ENCODE data around the gene LRP6.

The LRP6 gene

DNA sequence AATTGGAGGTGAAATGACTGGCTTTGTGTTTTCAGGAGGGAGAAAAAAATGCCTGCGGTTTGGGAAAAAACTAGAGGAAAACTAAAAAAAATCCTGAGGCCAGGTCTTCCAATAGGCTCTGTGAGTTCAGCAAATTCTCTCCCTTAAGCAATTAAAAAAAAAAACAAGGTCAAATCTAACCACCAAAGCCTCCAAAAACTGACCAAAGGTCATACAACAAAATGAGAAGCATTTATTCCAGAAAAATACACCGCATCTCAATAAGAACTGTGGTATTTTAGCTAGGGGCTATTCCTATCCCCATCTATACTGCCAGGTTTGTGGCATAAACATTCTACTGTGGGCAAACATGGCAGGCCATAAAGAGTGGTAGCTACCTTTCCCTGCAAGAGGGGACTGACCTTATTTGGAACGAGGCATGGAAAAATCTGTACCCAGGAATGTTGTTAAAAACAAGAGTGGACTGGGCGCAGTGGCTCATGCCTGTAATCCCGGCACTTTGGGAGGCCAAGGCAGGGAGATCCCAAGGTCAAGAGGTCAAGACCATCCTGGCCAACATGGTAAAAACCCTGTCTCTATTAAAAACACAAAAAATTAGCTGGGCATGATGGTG lies 60.0 kb downstream of the LRP6 start:
- TF ChIP-seq CREB1 (IDR thresholded peaks at IDR 0.05; ENCODE audit: low read depth) (no peak), TAF1 (IDR thresholded peaks at IDR 0.05; ENCODE audit: low read depth) (no peak), YY1 (IDR thresholded peaks at IDR 0.05; ENCODE audit: low read depth) (no peak), RAD21 (IDR thresholded peaks at IDR 0.05; ENCODE audit: low read depth) (no peak), CEBPB (IDR thresholded peaks at IDR 0.05) (no peak), TCF12 (IDR thresholded peaks at IDR 0.05; ENCODE audit: low read depth) (no peak), NFIC (IDR thresholded peaks at IDR 0.05) (no peak), ZBTB7A (IDR thresholded peaks at IDR 0.05; ENCODE audit: low read depth) (no peak), TEAD4 (IDR thresholded peaks at IDR 0.05) (no peak), FOXM1 (IDR thresholded peaks at IDR 0.05; ENCODE audit: borderline replicate concordance, low read depth) (no peak), EGR1 (IDR thresholded peaks at IDR 0.05) (no peak), EP300 (IDR thresholded peaks at IDR 0.05; ENCODE audit: borderline replicate concordance) (no peak)
- TF ChIP-seq, protein P1, sequence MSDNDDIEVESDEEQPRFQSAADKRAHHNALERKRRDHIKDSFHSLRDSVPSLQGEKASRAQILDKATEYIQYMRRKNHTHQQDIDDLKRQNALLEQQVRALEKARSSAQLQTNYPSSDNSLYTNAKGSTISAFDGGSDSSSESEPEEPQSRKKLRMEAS (IDR thresholded peaks at IDR 0.05), result no peak
- TF ChIP-seq, protein P2, sequence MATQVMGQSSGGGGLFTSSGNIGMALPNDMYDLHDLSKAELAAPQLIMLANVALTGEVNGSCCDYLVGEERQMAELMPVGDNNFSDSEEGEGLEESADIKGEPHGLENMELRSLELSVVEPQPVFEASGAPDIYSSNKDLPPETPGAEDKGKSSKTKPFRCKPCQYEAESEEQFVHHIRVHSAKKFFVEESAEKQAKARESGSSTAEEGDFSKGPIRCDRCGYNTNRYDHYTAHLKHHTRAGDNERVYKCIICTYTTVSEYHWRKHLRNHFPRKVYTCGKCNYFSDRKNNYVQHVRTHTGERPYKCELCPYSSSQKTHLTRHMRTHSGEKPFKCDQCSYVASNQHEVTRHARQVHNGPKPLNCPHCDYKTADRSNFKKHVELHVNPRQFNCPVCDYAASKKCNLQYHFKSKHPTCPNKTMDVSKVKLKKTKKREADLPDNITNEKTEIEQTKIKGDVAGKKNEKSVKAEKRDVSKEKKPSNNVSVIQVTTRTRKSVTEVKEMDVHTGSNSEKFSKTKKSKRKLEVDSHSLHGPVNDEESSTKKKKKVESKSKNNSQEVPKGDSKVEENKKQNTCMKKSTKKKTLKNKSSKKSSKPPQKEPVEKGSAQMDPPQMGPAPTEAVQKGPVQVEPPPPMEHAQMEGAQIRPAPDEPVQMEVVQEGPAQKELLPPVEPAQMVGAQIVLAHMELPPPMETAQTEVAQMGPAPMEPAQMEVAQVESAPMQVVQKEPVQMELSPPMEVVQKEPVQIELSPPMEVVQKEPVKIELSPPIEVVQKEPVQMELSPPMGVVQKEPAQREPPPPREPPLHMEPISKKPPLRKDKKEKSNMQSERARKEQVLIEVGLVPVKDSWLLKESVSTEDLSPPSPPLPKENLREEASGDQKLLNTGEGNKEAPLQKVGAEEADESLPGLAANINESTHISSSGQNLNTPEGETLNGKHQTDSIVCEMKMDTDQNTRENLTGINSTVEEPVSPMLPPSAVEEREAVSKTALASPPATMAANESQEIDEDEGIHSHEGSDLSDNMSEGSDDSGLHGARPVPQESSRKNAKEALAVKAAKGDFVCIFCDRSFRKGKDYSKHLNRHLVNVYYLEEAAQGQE (IDR thresholded peaks at IDR 0.05; ENCODE audit: low read depth), result no peak
- TF ChIP-seq, protein P3, sequence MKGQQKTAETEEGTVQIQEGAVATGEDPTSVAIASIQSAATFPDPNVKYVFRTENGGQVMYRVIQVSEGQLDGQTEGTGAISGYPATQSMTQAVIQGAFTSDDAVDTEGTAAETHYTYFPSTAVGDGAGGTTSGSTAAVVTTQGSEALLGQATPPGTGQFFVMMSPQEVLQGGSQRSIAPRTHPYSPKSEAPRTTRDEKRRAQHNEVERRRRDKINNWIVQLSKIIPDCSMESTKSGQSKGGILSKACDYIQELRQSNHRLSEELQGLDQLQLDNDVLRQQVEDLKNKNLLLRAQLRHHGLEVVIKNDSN (IDR thresholded peaks at IDR 0.05), result no peak

DNA sequence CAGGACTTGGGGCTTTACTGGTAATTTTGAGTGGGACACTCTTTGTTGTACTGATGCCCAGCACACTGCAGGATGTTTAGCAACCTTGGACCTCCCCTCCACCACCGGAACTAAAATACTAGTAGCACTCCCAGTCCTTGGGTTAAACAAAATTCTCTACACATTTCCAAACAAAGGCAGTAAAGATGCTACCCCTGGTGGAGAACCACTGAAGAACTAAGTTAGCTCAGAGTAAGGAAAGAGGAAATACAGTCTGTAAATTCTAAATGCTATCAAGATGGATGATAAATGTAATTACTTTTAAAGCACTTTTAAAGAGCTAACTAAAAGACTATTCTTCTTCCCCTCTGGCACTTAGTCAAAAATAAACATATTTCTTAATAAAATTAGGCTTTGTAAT lies 64.1 kb downstream of the LRP6 start:
- TF ChIP-seq TCF12 (IDR thresholded peaks at IDR 0.05; ENCODE audit: low read depth) (no peak), RAD21 (IDR thresholded peaks at IDR 0.05; ENCODE audit: low read depth) (no peak), CREB1 (IDR thresholded peaks at IDR 0.05; ENCODE audit: low read depth) (no peak), NFIC (IDR thresholded peaks at IDR 0.05) (no peak), YY1 (IDR thresholded peaks at IDR 0.05; ENCODE audit: low read depth) (no peak), ZBTB7A (IDR thresholded peaks at IDR 0.05; ENCODE audit: low read depth) (no peak), TEAD4 (IDR thresholded peaks at IDR 0.05) (no peak), FOXM1 (IDR thresholded peaks at IDR 0.05; ENCODE audit: borderline replicate concordance, low read depth) (no peak), EP300 (IDR thresholded peaks at IDR 0.05; ENCODE audit: borderline replicate concordance) (no peak), TAF1 (IDR thresholded peaks at IDR 0.05; ENCODE audit: low read depth) (no peak), EGR1 (IDR thresholded peaks at IDR 0.05) (no peak), CEBPB (IDR thresholded peaks at IDR 0.05) (no peak)
- TF ChIP-seq, protein P1 (IDR thresholded peaks at IDR 0.05), result no peak
- TF ChIP-seq, protein P2 (IDR thresholded peaks at IDR 0.05; ENCODE audit: low read depth), result no peak
- TF ChIP-seq, protein P3 (IDR thresholded peaks at IDR 0.05), result no peak

DNA sequence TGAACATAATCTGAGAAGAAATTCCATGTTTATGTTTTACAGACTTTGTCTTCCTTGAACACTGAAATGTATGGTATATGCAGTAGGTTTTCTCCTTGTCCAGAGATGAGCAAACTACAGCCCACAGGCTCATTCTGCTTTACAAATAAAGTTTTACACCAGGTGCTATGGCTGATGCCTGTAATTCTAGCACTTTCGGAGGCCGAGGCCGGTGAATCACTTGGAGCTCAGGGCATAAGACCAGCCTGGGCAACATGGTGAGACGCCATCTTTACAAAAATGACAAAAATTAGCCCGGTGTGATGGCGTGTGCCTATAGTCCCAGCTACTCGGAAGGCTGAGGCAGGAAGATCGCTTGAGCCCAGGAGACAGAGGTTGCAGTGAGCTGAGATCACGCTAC lies 64.7 kb downstream of the LRP6 start:
- TF ChIP-seq NFIC (IDR thresholded peaks at IDR 0.05), result no peak
- TF ChIP-seq TEAD4 (IDR thresholded peaks at IDR 0.05), result no peak
- TF ChIP-seq TCF12 (IDR thresholded peaks at IDR 0.05; ENCODE audit: low read depth), result no peak
- TF ChIP-seq ZBTB7A (IDR thresholded peaks at IDR 0.05; ENCODE audit: low read depth), result no peak
- TF ChIP-seq CREB1 (IDR thresholded peaks at IDR 0.05; ENCODE audit: low read depth), result no peak
- no peak for TF ChIP-seq FOXM1 (IDR thresholded peaks at IDR 0.05; ENCODE audit: borderline replicate concordance, low read depth)
- TF ChIP-seq EGR1 (IDR thresholded peaks at IDR 0.05), result no peak
- TF ChIP-seq CEBPB (IDR thresholded peaks at IDR 0.05), result no peak
- no peak for TF ChIP-seq RAD21 (IDR thresholded peaks at IDR 0.05; ENCODE audit: low read depth)
- TF ChIP-seq, protein P3 (IDR thresholded peaks at IDR 0.05), result no peak

DNA sequence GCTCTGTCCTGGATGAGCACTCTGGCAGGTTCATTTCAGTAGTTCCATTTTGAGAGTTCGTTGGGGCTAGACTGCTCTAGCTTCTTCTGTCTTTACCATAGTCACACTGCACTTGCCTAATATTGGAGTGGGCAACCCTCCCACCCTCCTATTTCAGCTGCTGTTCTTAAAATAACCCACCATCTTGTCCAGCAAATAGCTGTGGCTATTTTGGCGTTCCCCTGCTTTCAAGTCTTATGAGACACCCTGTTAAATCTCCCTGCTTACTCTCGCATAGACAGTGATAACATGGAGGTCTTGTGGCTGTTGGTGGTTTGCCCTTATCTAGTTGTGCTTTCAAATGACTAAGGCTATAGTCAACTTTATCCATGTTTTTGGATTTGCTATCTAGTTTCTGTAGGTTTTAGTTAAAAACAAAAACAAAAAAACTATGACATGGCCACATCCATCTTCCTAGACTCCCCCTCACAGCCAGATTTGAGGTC lies 65.5 kb downstream of the LRP6 start:
- TF ChIP-seq CEBPB (IDR thresholded peaks at IDR 0.05), result no peak
- TF ChIP-seq YY1 (IDR thresholded peaks at IDR 0.05; ENCODE audit: low read depth), result no peak
- no peak for TF ChIP-seq FOXM1 (IDR thresholded peaks at IDR 0.05; ENCODE audit: borderline replicate concordance, low read depth)
- TF ChIP-seq, protein P3 (IDR thresholded peaks at IDR 0.05), result no peak
- TF ChIP-seq NFIC (IDR thresholded peaks at IDR 0.05), result no peak
- TF ChIP-seq TCF12 (IDR thresholded peaks at IDR 0.05; ENCODE audit: low read depth), result no peak
- TF ChIP-seq CREB1 (IDR thresholded peaks at IDR 0.05; ENCODE audit: low read depth), result no peak
- TF ChIP-seq TAF1 (IDR thresholded peaks at IDR 0.05; ENCODE audit: low read depth), result no peak
- TF ChIP-seq, protein P1 (IDR thresholded peaks at IDR 0.05), result no peak
- TF ChIP-seq EGR1 (IDR thresholded peaks at IDR 0.05), result no peak
- TF ChIP-seq TEAD4 (IDR thresholded peaks at IDR 0.05), result no peak
- TF ChIP-seq ZBTB7A (IDR thresholded peaks at IDR 0.05; ENCODE audit: low read depth), result no peak
- TF ChIP-seq, protein P2 (IDR thresholded peaks at IDR 0.05; ENCODE audit: low read depth), result no peak
- no peak for TF ChIP-seq RAD21 (IDR thresholded peaks at IDR 0.05; ENCODE audit: low read depth)
- TF ChIP-seq EP300 (IDR thresholded peaks at IDR 0.05; ENCODE audit: borderline replicate concordance), result no peak

Measured in Ishikawa (cell line).